Thyroid gland (tissue), 4 donors: ENCODE results near the gene RNF5.

ENCODE experiments used
- POLR2A ChIP-seq, 2 donors: fragments of 450-650 bp; IDR thresholded peaks; one replicate each; pipeline ENCODE4 v1.6.1; 2017; ENCODE audit warnings: antibody characterized with exemption in 2 of 2, mild to moderate bottlenecking in 2 of 2, moderate library complexity in 1 of 2
- TF ChIP-seq, protein P1 (sequence below), 6 experiments: fragments of 200-600 bp in 3 of 6; fragments of 450-650 bp in 3 of 6; sonication (generic) in 3 of 6; IDR thresholded peaks; one replicate each; pipeline ENCODE4 v1.5.1; 2016 to 2019; ENCODE audit warnings: antibody characterized with exemption in 6 of 6, mild to moderate bottlenecking in 2 of 6, inconsistent platforms in 1 of 6, moderate library complexity in 1 of 6

DNA sequence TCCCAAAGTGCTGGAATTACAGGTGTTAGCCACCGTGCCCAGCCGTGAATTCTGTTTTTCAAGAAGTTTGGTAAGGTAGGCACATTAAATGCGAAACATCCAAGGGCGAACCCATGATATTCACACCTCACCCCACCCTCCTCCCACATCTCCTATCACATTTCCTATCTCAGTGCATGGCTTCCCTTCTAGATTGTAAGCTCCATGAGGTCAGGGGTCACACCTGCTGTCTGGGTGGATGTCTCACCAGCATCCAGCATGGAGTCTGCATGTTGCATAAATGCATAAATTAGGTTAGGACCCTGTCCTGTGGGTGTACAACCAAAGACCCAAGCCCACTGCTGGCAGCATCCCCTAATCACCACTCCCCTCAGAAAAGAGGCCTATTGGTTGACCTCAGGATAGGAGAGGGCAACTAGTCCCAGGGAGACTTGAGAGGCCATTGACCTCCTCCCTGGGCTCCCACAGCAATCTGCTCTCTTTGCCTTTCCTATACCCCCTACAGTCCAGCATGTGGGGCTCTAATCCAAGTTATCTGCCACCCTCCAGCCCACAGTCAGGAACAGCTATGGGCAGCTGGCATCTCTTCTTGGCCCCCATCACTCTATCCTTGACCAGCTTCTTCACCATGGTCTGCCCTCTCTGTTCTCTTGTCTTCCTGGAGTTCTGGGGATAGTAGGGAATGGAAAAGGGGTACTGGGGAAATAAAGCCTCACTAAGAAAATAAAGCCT is 30.6 kb upstream of the RNF5 start:
- TF ChIP-seq, protein P1, sequence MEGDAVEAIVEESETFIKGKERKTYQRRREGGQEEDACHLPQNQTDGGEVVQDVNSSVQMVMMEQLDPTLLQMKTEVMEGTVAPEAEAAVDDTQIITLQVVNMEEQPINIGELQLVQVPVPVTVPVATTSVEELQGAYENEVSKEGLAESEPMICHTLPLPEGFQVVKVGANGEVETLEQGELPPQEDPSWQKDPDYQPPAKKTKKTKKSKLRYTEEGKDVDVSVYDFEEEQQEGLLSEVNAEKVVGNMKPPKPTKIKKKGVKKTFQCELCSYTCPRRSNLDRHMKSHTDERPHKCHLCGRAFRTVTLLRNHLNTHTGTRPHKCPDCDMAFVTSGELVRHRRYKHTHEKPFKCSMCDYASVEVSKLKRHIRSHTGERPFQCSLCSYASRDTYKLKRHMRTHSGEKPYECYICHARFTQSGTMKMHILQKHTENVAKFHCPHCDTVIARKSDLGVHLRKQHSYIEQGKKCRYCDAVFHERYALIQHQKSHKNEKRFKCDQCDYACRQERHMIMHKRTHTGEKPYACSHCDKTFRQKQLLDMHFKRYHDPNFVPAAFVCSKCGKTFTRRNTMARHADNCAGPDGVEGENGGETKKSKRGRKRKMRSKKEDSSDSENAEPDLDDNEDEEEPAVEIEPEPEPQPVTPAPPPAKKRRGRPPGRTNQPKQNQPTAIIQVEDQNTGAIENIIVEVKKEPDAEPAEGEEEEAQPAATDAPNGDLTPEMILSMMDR (IDR thresholded peaks at IDR 0.05): no peak
- TF ChIP-seq POLR2A (IDR thresholded peaks at IDR 0.05): no peak
